NCI-H2196 treated with DMSO at 0.1 percent for 48 hours (cell line): ENCODE results near the gene PLD5.
"Not testable (repeated sequence)": the region's sequence is repeated elsewhere in the genome, so short reads cannot be mapped to it uniquely, and the experiment has no call there.

Experiments used
- DNase-seq: peaks from one replicate; lab custom pipeline; 2025; ENCODE audit not compliant: unreplicated experiment; lab: John Stamatoyannopoulos, UW

The PLD5 gene

GRCh38 chr1:242489545-242489944 lies 35.0 kb downstream of the PLD5 start:
- no peak for DNase-seq

DNA sequence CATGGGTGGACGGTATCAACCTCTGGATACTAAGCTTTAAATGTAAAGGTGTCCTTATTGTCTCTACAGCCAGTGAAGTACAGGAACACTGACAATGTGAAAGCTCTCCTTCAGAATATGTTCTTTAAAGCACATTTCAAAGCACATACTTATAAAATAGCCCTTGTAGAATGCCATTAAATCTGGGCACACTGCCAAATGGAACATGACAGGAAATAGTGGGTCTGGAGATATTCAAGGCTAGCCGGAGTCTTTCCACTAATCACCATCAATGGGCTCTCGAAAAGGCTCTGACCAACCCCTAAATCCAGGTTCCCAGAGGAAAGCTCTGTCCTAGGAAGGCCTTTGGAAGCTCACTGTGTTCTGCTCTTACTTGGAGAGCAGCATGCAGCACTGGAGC lies 46.6 kb downstream of the PLD5 start:
- DNase-seq: no peak

DNA sequence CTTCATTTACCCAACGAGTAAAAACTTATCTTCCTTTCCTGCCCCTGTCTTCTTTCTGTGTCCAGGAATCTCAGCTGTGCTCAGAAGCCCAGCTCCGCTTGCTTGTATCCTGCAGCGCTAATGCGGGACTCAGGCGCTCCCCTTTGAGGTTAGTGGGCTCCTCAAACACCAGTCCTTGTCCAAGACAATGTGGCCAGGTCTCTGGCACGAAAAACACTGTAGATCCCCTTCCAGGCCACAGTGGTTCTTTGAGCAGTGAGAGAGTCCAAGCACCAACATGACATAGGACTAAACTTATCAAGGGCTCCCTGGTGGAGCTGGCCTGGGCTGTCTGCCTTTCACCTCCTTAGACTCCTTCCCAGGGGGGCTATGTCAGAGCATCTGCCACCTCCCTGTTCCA lies 53.7 kb downstream of the PLD5 start:
- DNase-seq: no peak

- DNase-seq: no peak
Measured at GRCh38 chr1:242468784-242469183, 55.7 kb downstream of the PLD5 start.

GRCh38 chr1:242467556-242468145 lies 56.8 kb downstream of the PLD5 start:
- DNase-seq: no peak

GRCh38 chr1:242462867-242463266 lies 61.6 kb downstream of the PLD5 start:
- DNase-seq: no peak

- not testable (repeated sequence) for DNase-seq
Measured at GRCh38 chr1:242459740-242460139, 64.8 kb downstream of the PLD5 start.

- DNase-seq: no peak
Measured at GRCh38 chr1:242456726-242457269, 67.7 kb downstream of the PLD5 start.

DNA sequence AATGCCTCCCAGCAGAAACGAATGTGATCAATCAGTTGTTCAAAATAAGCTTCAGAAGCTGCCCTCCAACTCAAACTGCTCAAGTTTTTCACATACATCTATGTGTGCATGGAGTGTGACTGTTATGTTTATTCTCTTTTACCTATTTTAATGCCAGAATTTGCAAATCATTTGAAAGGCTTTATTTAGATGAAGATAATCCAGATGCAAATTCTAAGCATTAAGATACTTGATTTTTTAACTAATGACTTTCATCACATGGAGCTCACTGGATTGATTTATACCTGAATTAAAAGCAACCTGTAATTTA lies 69.5 kb downstream of the PLD5 start:
- no peak for DNase-seq

GRCh38 chr1:242454262-242455051 lies 70.0 kb downstream of the PLD5 start:
- no peak for DNase-seq

- no peak for DNase-seq
Measured at GRCh38 chr1:242452573-242452972, 71.9 kb downstream of the PLD5 start.

DNA sequence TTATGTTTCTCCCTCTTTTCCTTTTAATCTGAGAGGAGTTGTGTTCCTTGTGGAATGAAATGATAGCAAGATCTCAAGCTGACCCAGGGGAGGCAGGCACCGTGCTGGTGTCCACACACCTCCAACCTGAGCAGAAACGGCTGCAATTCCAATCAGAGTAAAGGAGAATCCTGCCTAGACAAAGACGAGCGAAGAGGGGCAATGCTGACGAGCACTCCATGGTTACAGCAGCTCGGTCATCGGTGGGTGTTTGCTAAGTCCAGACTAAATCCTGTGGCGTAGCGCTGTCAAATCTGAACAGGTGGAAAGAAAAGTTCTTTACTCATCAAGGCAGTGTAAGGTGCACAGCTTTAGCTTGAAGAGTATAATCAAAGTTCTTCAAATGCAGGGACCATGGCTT lies 74.8 kb downstream of the PLD5 start:
- no peak for DNase-seq

DNA sequence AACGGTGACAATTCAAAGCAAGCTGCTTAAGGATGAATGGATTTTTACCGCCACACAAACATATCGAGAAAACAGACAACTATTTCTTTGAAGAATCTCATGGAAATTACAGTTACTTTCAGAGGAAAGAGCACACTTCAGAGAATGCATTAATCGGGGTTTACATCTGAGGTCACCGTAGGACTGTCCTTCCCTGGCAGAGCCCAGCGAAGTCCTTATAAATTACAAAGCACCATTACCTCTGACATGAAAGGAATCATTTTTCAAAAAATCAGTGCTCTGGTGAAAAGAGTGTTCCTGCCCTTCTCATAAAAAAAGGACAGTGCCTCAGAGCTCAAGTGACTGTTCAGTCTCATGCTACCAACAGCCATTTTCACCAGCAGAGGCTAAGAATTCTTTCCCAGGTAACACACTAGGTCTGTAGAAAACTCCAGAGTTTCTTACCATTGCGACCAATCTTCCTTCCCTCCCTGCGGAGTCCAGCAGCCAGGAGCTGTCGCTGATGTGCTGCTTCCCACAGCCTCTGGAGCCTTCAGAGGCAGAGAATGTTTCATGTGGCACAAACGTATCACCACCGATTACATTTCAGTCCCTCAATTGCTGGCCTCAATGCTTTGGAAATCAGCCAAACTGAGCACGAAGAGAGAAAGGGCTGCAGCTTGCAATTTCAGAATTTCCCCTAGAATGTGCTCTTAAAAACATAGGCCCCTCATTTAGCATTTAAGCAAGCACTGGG lies 75.4 kb downstream of the PLD5 start:
- DNase-seq: no peak

DNA sequence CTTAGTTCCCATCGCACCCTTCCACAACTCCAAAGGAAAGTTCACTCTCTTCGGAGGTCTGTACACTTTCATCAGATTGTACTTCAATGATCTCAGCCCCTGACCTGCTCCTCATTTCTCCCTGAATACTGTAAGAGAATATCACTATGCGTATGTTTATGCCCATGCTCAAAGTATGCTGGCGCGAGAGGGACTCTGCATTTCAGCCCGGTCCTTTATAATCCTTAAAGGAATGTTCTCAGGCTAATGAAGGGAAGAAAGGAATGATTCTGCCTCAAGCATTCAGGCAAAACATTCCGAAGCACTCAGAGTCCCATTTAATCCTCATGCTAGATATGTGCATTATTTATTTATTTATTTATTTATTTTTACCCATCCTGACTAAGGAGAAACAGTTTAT lies 76.8 kb downstream of the PLD5 start:
- no peak for DNase-seq

DNA sequence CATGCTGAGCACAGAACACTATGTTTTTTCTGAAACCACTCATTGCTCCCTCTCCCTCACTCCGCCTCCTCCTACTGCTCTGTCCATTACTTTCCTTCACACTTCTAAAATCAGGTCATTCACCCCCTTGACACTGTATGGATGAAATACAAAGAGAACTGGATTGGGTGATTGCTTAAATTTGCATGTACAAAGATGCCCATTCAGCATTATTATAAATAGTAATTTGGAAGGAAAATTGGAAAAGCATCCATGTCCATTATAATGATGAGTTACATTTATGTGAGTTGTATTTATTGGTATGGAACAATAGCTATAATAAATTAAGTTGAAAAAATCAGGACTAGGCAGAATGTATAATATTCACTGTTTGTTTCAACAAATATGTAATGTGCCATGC lies 83.7 kb downstream of the PLD5 start:
- DNase-seq: no peak

GRCh38 chr1:242435200-242435599 lies 89.3 kb downstream of the PLD5 start:
- DNase-seq: no peak

- no peak for DNase-seq
Measured at GRCh38 chr1:242432491-242433095, 91.9 kb downstream of the PLD5 start.

DNA sequence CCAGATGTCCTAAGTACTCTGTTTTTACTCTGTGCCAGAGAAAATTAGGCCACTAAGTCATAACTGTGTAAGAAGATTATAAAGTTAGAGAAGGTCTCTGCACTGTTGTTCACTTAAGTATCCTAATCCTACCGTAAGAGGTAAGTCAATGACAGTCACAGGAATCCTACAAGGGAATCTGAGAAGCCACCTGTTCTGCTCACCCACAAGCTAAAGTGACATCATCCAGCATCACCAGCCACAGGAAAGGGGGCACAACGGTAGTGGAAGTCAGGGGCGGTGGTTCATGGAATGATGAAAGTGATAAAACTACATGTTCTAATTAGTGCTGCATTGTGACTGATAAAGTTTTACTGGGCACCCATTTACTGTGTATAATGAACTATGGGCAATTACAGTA lies 92.7 kb downstream of the PLD5 start:
- DNase-seq: no peak

GRCh38 chr1:242430956-242431355 lies 93.5 kb downstream of the PLD5 start:
- no peak for DNase-seq

DNA sequence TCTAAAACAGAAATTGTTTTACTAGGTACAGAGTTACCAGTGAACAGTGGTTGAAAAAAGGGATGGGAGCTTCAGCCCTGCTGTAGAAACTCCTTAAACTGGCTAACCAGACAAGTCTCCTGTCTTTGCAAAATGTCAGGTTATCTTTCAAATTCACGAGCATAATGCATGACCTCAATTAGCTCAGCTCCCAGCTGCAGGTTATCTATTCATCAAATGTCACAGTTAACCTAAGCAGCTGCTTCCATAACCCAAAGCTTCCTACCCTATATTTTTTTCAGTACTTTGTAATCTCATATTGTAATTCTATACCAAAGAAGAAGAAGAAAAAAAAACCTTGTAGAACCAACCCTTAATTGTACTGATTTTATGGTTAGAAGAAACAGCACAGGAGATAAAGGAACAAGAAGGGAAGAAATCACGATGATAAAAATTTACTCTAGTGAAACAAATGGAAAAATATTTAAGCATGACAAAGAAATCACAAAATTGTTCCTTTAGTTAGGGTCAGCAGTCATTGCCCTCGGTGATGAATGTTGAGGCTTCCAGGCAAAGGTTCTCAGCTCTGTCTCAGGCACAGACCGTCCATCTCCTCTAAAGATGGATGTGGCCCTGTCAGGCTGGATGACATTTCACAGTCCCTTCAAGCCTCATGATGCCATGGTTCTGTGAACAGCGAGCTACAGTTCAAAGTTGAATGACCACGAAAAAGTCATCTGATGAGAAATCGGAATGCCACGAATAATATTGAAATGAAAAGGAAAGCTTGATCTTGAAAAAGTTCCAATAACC lies 95.9 kb downstream of the PLD5 start:
- DNase-seq: no peak

- DNase-seq: no peak
Measured at GRCh38 chr1:242427519-242427918, 97.0 kb downstream of the PLD5 start.
